ENCODE data around the gene MLXIPL.

- TF ChIP-seq SNAI2 (CRISPR knock-in tag; IDR thresholded peaks at IDR 0.05), result no peak
- TF ChIP-seq TOX (CRISPR knock-in tag; IDR thresholded peaks at IDR 0.05; ENCODE audit: borderline replicate concordance), result no peak
- TF ChIP-seq PATZ1 (CRISPR knock-in tag; IDR thresholded peaks at IDR 0.05; ENCODE audit: borderline replicate concordance), result no peak
- no peak for TF ChIP-seq ZNF8 (CRISPR knock-in tag; IDR thresholded peaks at IDR 0.05)
- no peak for TF ChIP-seq GLIS3 (CRISPR knock-in tag; IDR thresholded peaks at IDR 0.05)
- no peak for TF ChIP-seq CSDC2 (CRISPR knock-in tag; IDR thresholded peaks at IDR 0.05)
- no peak for TF ChIP-seq PPARA (CRISPR knock-in tag; IDR thresholded peaks at IDR 0.05; ENCODE audit: borderline replicate concordance)
- TF ChIP-seq ZNF70 (CRISPR knock-in tag; IDR thresholded peaks at IDR 0.05), result no peak
- no peak for TF ChIP-seq POU6F1 (CRISPR knock-in tag; IDR thresholded peaks at IDR 0.05; ENCODE audit: borderline replicate concordance, low read depth)
Measured at GRCh38 chr7:73613954-73614735, 10.2 kb downstream of the MLXIPL start.
